C4-2B (cell line): ENCODE data around the gene LDLR.

Experiments used
- ZFX ChIP-seq: fragments of 450-650 bp; IDR thresholded peaks from 2 replicates; pipeline ENCODE4 v1.6.1; 2017
- TF ChIP-seq, protein P1 (sequence below): fragments of 450-650 bp; conservative IDR thresholded peaks from 2 replicates; pipeline ENCODE4 v1.5.1; 2017; ENCODE audit warnings: mild to moderate bottlenecking

DNA sequence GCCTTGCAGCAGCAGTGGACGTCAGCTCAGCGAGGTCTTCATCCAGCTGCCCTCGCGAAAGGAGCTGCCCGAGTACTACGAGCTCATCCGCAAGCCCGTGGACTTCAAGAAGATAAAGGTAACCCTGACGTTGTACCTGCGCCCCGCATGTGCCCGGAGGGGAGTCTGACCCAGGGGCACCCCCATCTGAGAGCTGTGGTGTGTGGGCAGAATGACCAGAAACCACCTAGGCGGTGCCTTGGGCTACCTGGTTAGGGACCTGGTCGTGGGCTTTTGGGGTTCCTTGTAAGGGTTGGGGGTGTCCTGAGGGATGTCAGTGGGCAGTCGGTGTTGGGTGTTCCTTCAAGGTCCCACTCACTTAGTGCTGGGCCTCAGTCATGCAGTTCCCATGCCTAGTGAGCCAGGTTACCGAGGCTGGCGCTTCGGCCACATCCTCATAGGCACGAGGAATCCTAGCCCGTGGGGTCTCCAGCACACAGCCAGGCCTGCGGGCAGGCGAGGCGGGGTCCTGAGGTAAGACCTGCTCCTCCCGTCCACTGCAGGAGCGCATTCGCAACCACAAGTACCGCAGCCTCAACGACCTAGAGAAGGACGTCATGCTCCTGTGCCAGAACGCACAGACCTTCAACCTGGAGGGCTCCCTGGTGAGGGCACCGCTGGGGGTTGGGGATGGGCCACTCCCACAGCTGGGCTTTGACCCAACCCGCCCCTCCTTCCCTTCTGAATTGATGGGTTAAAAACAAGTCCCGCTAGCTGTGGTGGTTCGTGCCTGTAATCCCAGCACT, 30.8 kb upstream of the LDLR start:
- TF ChIP-seq, protein P1, sequence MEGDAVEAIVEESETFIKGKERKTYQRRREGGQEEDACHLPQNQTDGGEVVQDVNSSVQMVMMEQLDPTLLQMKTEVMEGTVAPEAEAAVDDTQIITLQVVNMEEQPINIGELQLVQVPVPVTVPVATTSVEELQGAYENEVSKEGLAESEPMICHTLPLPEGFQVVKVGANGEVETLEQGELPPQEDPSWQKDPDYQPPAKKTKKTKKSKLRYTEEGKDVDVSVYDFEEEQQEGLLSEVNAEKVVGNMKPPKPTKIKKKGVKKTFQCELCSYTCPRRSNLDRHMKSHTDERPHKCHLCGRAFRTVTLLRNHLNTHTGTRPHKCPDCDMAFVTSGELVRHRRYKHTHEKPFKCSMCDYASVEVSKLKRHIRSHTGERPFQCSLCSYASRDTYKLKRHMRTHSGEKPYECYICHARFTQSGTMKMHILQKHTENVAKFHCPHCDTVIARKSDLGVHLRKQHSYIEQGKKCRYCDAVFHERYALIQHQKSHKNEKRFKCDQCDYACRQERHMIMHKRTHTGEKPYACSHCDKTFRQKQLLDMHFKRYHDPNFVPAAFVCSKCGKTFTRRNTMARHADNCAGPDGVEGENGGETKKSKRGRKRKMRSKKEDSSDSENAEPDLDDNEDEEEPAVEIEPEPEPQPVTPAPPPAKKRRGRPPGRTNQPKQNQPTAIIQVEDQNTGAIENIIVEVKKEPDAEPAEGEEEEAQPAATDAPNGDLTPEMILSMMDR = no peak
- no peak for TF ChIP-seq ZFX
